BE2C (cell line): ENCODE measurements around the gene ZSCAN30.
"Not testable (repeated sequence)": the region's sequence is repeated elsewhere in the genome, so short reads cannot be mapped to it uniquely, and the experiment has no call there.

Experiments used
- DNase-seq: peaks from one replicate; pipeline ENCODE4 v3.0.0-alpha.2; 2020
- H3K27me3 ChIP-seq: fragments of 250-450 bp; sonication (Bioruptor Pico); 2 replicates; pipeline ENCODE4 v1.5.1; 2020; ENCODE audit warnings: mild to moderate bottlenecking
- H3K36me3 ChIP-seq: fragments of 250-450 bp; sonication (Bioruptor Pico); 2 replicates; pipeline ENCODE4 v1.5.1; 2020; ENCODE audit warnings: mild to moderate bottlenecking
- H3K4me1 ChIP-seq: fragments of 250-450 bp; sonication (Bioruptor Pico); 2 replicates; pipeline ENCODE4 v1.5.1; 2020
- H3K4me3 ChIP-seq: 2 replicates; pipeline ENCODE4 v1.5.1; 2011; ENCODE audit warnings: low read depth, low read length
- H3K9me3 ChIP-seq: fragments of 250-450 bp; sonication (Bioruptor Pico); 2 replicates; pipeline ENCODE4 v1.5.1; 2020
- CTCF ChIP-seq: IDR thresholded peaks from 2 replicates; pipeline ENCODE4 v1.5.1; 2012; ENCODE audit warnings: mild to moderate bottlenecking, low read depth, low read length

Gene ZSCAN30

DNA sequence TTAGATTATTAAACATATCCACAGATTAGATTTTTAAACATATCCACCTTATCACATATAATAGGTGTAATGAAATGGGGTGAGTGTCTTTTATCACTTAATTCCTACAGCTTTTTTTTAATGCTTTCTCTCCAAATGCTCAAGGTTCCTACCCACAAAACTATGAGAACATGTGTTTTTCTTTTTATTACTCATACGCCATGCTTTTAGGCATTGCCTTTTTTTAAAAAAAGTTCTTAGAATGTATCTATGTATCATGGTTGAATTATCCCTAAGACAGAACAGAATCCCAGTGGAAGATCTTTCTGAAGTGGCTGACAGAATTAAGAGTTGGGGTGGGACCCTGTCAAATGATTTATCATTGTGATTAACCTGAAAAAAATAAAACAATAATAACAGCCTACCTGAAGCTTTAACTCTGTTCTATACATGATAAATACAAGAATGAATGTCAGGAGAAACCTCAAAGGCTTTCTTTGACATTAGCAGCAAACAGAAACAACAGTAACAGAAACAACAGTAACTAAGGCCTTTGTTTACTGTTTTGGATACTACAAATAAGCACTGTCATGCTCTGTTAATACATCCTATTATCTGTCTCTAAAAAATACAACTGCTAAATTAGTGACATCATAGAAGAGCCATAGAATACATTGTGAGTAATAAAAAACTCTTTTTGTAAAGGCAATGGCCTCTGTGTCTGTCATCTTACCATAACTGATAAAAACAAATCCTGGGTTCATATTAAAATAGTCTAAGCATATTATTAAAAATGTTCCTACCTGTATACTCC is 53.3 kb downstream of the ZSCAN30 start:
- H3K4me1 ChIP-seq = no peaks in the 10 kb centered on the region

DNA sequence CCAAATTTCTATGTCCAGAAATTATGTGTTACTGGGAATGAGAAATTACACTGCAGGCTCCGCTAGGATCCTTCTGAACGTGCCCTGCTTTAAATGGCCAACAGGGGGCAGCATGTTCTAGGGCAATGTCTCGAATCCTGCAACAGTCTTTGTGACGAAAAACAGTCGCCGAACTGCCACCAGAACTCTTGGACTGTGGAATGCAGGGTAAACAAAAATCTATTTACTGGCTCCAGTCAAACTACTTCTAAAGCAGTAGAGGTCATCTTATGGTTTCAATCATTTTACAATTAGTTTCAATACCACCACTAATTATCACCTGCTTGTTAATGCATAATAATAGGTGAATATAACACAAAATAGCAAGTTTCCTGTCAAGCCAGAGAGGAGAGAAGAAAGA is 59.0 kb downstream of the ZSCAN30 start:
- Histone ChIP-seq H3K4me1 (no peaks in the 10 kb centered on the region), H3K4me3 (no peak overlapping the region), H3K9me3 (no peaks in the 10 kb centered on the region), H3K36me3 (no peaks in the 10 kb centered on the region), H3K27me3 (no peaks in the 10 kb centered on the region)
- DNase-seq = peak; percentile 71
- peak; percentile 79 for TF ChIP-seq CTCF

More for the DNA sequence above, 53.3 kb downstream of the ZSCAN30 start:
- Histone ChIP-seq H3K9me3 (no peaks in the 10 kb centered on the region), H3K4me3 (no peak overlapping the region), H3K27me3 (no peaks in the 10 kb centered on the region), H3K36me3 (no peaks in the 10 kb centered on the region)
- TF ChIP-seq CTCF = no peak
- no peak for DNase-seq

DNA sequence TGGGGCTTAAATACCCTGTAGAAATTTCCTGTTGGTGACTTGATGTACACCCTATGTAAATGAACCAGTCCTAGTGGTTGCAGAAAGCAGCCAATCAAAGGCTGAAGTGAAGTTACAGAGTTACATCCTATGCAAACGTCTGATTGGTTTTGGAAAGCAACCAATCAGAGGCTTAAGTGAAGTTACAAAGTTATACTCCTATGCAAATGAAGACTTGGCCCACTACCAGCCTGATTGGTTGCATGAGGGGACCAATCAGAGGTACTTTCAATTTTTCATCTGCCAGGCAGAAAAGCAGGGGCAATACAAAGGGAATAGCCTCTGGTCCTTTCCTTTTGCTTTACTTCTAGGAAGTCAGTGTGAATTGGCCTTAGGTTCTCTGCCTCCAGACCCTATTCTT is 62.8 kb downstream of the ZSCAN30 start:
- no peaks in the 10 kb centered on the region for H3K4me1 ChIP-seq
- no peak overlapping the region for H3K4me3 ChIP-seq
- no peak for DNase-seq
- H3K9me3 ChIP-seq = no peaks in the 10 kb centered on the region
- no peaks in the 10 kb centered on the region for H3K36me3 ChIP-seq
- no peaks in the 10 kb centered on the region for H3K27me3 ChIP-seq
- TF ChIP-seq CTCF = no peak

- Histone ChIP-seq H3K36me3 (no peaks in the 10 kb centered on the region), H3K27me3 (no peaks in the 10 kb centered on the region), H3K4me3 (no peak overlapping the region), H3K4me1 (no peaks in the 10 kb centered on the region), H3K9me3 (no peaks in the 10 kb centered on the region)
- no peak for DNase-seq
- TF ChIP-seq CTCF = no peak
Observed at GRCh38 chr18:35223797-35224196, 66.2 kb downstream of the ZSCAN30 start.

- DNase-seq = no peak
- TF ChIP-seq CTCF = no peak
- no peaks in the 10 kb centered on the region for H3K4me1 ChIP-seq
- H3K4me3 ChIP-seq = no peak overlapping the region
- no peaks in the 10 kb centered on the region for H3K27me3 ChIP-seq
- H3K9me3 ChIP-seq = no peaks in the 10 kb centered on the region
- no peaks in the 10 kb centered on the region for H3K36me3 ChIP-seq
Observed at GRCh38 chr18:35220424-35220823, 69.6 kb downstream of the ZSCAN30 start.

- DNase-seq, H3K9me3 ChIP-seq, H3K4me1 ChIP-seq, H3K27me3 ChIP-seq, H3K4me3 ChIP-seq, H3K36me3 ChIP-seq: not testable (repeated sequence)
Observed at GRCh38 chr18:35219331-35219730, 70.7 kb downstream of the ZSCAN30 start.

DNA sequence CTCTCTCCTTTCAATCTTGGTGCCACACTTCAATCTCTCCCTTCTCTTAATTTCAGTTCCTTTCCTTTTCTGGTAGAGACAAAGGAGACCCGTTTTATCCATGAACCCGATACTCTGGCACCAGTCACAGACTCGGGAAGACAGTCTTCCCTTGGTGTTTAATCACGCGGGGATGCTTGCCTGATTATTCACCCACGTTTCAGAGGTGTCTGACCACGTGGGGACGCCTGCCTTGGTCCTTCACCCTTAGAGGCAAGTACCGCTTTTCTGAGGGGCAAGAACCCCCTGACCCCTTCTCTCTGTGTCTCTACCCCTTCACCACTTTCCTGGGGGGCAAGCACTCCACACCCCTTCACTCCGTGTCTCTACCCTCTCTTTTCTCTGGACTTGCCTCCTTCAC is 73.4 kb downstream of the ZSCAN30 start:
- H3K27me3 ChIP-seq, H3K36me3 ChIP-seq, H3K9me3 ChIP-seq, H3K4me3 ChIP-seq, H3K4me1 ChIP-seq, DNase-seq: not testable (repeated sequence)
